Myocyte (in vitro differentiated cells): ENCODE measurements around the gene PPP1R14B. TPM values are rescaled to one million over a fixed set of nuclear protein-coding genes. Genes with fewer than 3 reads are reported as not detected.

Experiments
- total RNA-seq: library from RNA; depleted of rRNA; stranded (reverse); fragments of >200 nt; gene quantifications from 2 replicates; pipeline ENCODE4 v1.2.3, GENCODE V29; 2014

The PPP1R14B gene
- total RNA-seq, 1 donor from 2014 or later = 656 TPM

Other genes with a start within 250 kb of the PPP1R14B start
- not detected in 2 replicates for gene FLRT1, start 211.0 kb downstream of the PPP1R14B start, total RNA-seq
- gene MACROD1, start 80.8 kb downstream of the PPP1R14B start, total RNA-seq = 168 and 469 TPM in 2 replicates
- gene STIP1, start 60.8 kb downstream of the PPP1R14B start, total RNA-seq = 204 and 216 TPM in 2 replicates
- 6.1 and 19.4 TPM in 2 replicates for gene FERMT3, start 40.2 kb downstream of the PPP1R14B start, total RNA-seq
- 109 and 110 TPM in 2 replicates for gene TRPT1, start 20.8 kb downstream of the PPP1R14B start, total RNA-seq
- 69.6 and 83.6 TPM in 2 replicates for gene NUDT22, start 20.7 kb downstream of the PPP1R14B start, total RNA-seq
- 6.5 and 7.2 TPM in 2 replicates for gene DNAJC4, start 16.4 kb downstream of the PPP1R14B start, total RNA-seq
- 59.1 and 65.8 TPM in 2 replicates for gene VEGFB, start 12.4 kb downstream of the PPP1R14B start, total RNA-seq
- 49.2 and 59.8 TPM in 2 replicates for gene FKBP2, start 5.8 kb downstream of the PPP1R14B start, total RNA-seq
- gene PLCB3, start 4.6 kb upstream of the PPP1R14B start, total RNA-seq = 41.5 and 41.7 TPM in 2 replicates
- gene BAD, start 37.7 kb upstream of the PPP1R14B start, total RNA-seq = 67.5 and 89.1 TPM in 2 replicates
- gene GPR137, start 38.9 kb upstream of the PPP1R14B start, total RNA-seq = 28.4 and 32.9 TPM in 2 replicates
- not detected in 2 replicates for gene KCNK4, start 44.4 kb upstream of the PPP1R14B start, total RNA-seq
- not detected in 2 replicates for gene CATSPERZ, start 53.4 kb upstream of the PPP1R14B start, total RNA-seq
- 77.0 and 121 TPM in 2 replicates for gene ESRRA, start 58.6 kb upstream of the PPP1R14B start, total RNA-seq
- 224 and 231 TPM in 2 replicates for gene TRMT112, start 70.6 kb upstream of the PPP1R14B start, total RNA-seq
- 189 and 223 TPM in 2 replicates for gene PRDX5, start 71.2 kb upstream of the PPP1R14B start, total RNA-seq
- gene CCDC88B, start 93.3 kb upstream of the PPP1R14B start, total RNA-seq = 0.94 and 1.6 TPM in 2 replicates
- 26.9 and 30.3 TPM in 2 replicates for gene RPS6KA4, start 112.2 kb upstream of the PPP1R14B start, total RNA-seq